H1 (cell line): ENCODE results near the gene RGS2. TPM values are rescaled to one million over a fixed set of nuclear protein-coding genes. Genes with fewer than 3 reads are reported as not detected.

Experiments
- CTCF ChIA-PET: fragments of 300-600 bp; sonication (Branson Sonifier 250); formaldehyde crosslinking; loops from one replicate; lab custom pipeline; 2021; ENCODE audit not compliant: partially characterized antibody; lab: Charles Lee
- POLR2A ChIA-PET: fragments of 300-600 bp; sonication (Branson Sonifier 250); formaldehyde crosslinking; loops from one replicate; lab custom pipeline; 2021; ENCODE audit warnings: inconsistent platforms; ENCODE audit not compliant: partially characterized antibody; lab: Charles Lee
- DNase-seq, 2 experiments: peaks; one replicate each; pipeline versions ENCODE4 v3.0.0 to v3.0.0-alpha.2; 2010 to 2022; ENCODE audit warnings: low spot score in 2 of 2, low read depth in 1 of 2, mixed read lengths in 1 of 2
- FAIRE-seq: peaks from 2 replicates; lab custom pipeline; 2011; peaks lifted over from hg19 to GRCh38; lab: Jason Lieb, UNC
- H2AFZ ChIP-seq: 2 replicates; pipeline ENCODE4 v1.8.1; 2012; ENCODE audit warnings: low read length, inconsistent platforms
- H2AK5ac ChIP-seq: 2 replicates; pipeline ENCODE4 v1.6.1; 2013; ENCODE audit warnings: low read depth, low read length
- H2BK120ac ChIP-seq: replicated peaks from 2 replicates; pipeline ENCODE3; 2013; ENCODE audit warnings: low read depth, low read length, inconsistent platforms
- H2BK12ac ChIP-seq: 2 replicates; pipeline ENCODE4 v1.6.1; 2013; ENCODE audit warnings: low read depth, low read length
- H2BK15ac ChIP-seq: 2 replicates; pipeline ENCODE4 v1.6.1; 2013; ENCODE audit warnings: low read length
- H2BK20ac ChIP-seq: 2 replicates; pipeline ENCODE4 v1.6.1; 2013; ENCODE audit warnings: low read length
- H2BK5ac ChIP-seq: 2 replicates; pipeline ENCODE4 v1.6.1; 2013; ENCODE audit warnings: low read depth, low read length
- H3K14ac ChIP-seq: 2 replicates; pipeline ENCODE4 v1.6.1; 2013; ENCODE audit warnings: inconsistent platforms; ENCODE audit not compliant: insufficient read length
- H3K18ac ChIP-seq: 2 replicates; pipeline ENCODE4 v1.6.1; 2013; ENCODE audit warnings: low read length; ENCODE audit errors: extremely low read depth
- H3K23ac ChIP-seq: 2 replicates; pipeline ENCODE4 v1.6.1; 2013; ENCODE audit warnings: inconsistent platforms; ENCODE audit not compliant: insufficient read length
- H3K23me2 ChIP-seq: 2 replicates; pipeline ENCODE4 v1.6.1; 2013; ENCODE audit warnings: low read depth, low read length
- H3K27ac ChIP-seq: 2 replicates; pipeline ENCODE4 v1.6.1; 2011; ENCODE audit warnings: low read depth, low read length, inconsistent platforms
- H3K27me3 ChIP-seq, 4 experiments: replicated peaks in 1 of 4; 1 replicate in 1 of 4; 2 replicates in 3 of 4; pipeline versions ENCODE4 v1.6.1 to v1.8.1; 2011 to 2013; ENCODE audit warnings: low read length in 3 of 4, mild to moderate bottlenecking in 3 of 4, inconsistent platforms in 2 of 4, mixed read lengths in 2 of 4, moderate library complexity in 1 of 4; ENCODE audit not compliant: control insufficient read depth in 3 of 4, insufficient read depth in 3 of 4; ENCODE audit errors: extremely low read depth in 1 of 4
- H3K36me3 ChIP-seq, 4 experiments: 2 replicates each; pipeline versions ENCODE4 v1.6.1 to v1.8.1; 2011 to 2013; ENCODE audit warnings: mild to moderate bottlenecking in 4 of 4, low read length in 3 of 4, moderate library complexity in 2 of 4, control low read depth in 1 of 4, inconsistent platforms in 1 of 4; ENCODE audit not compliant: insufficient read depth in 4 of 4, control insufficient read depth in 2 of 4
- H3K4ac ChIP-seq: replicated peaks from 2 replicates; pipeline ENCODE3; 2013; ENCODE audit warnings: low read length, low read depth, mixed read lengths, inconsistent platforms; ENCODE audit not compliant: insufficient read length
- H3K4me1 ChIP-seq, 4 experiments: replicated peaks in 1 of 4; 1 replicate in 1 of 4; 2 replicates in 3 of 4; pipeline versions ENCODE4 v1.6.1 to v1.8.1; 2011 to 2013; ENCODE audit warnings: low read length in 3 of 4, inconsistent platforms in 2 of 4, mixed read lengths in 1 of 4; ENCODE audit not compliant: insufficient read depth in 4 of 4, control insufficient read depth in 3 of 4
- H3K4me2 ChIP-seq, 2 experiments: 2 replicates each; pipeline versions ENCODE4 v1.6.1 to v1.8.1; 2011 to 2013; ENCODE audit warnings: low read depth in 2 of 2, low read length in 2 of 2, control low read depth in 1 of 2, inconsistent platforms in 1 of 2, mild to moderate bottlenecking in 1 of 2; ENCODE audit not compliant: insufficient read depth in 1 of 2
- H3K4me3 ChIP-seq, 4 experiments: fragments of 200-600, 300-600 bp in 1 of 4; sonication (generic), shearing (Covaris generic), sonication (Bioruptor Twin) in 1 of 4; 2 replicates each; pipeline versions ENCODE4 v1.5.1 to v1.8.1; 2011 to 2016; ENCODE audit warnings: low read length in 4 of 4, low read depth in 3 of 4, control low read depth in 2 of 4, inconsistent platforms in 2 of 4, mild to moderate bottlenecking in 2 of 4, mixed read lengths in 1 of 4, moderate library complexity in 1 of 4; ENCODE audit not compliant: insufficient read depth in 2 of 4; ENCODE audit errors: extremely low read depth in 1 of 4
- H3K56ac ChIP-seq: replicated peaks from 2 replicates; pipeline ENCODE3; 2013; ENCODE audit warnings: low read depth, mild to moderate bottlenecking, mixed read lengths, low read length, inconsistent platforms; ENCODE audit not compliant: insufficient read length
- H3K79me1 ChIP-seq: 2 replicates; pipeline ENCODE4 v1.6.1; 2013; ENCODE audit warnings: low read depth, low read length, control low read depth
- H3K79me2 ChIP-seq, 2 experiments: 2 replicates each; pipeline versions ENCODE4 v1.6.1 to v1.8.1; 2012 to 2013; ENCODE audit warnings: low read length in 2 of 2, mild to moderate bottlenecking in 2 of 2, inconsistent platforms in 1 of 2; ENCODE audit not compliant: insufficient read depth in 2 of 2, control insufficient read depth in 1 of 2
- H3K9ac ChIP-seq, 4 experiments: replicated peaks in 1 of 4; 1 replicate in 1 of 4; 2 replicates in 3 of 4; pipeline versions ENCODE4 v1.6.1 to v1.8.1; 2011 to 2013; ENCODE audit warnings: low read depth in 3 of 4, low read length in 3 of 4, control low read depth in 2 of 4, mild to moderate bottlenecking in 2 of 4, moderate library complexity in 2 of 4, inconsistent platforms in 1 of 4; ENCODE audit errors: extremely low read depth in 1 of 4
- H3K9me3 ChIP-seq, 2 experiments: 2 replicates each; pipeline versions ENCODE4 v1.6.1 to v1.8.1; 2012 to 2013; ENCODE audit warnings: mild to moderate bottlenecking in 2 of 2, moderate library complexity in 2 of 2, control low read depth in 1 of 2, inconsistent platforms in 1 of 2, low read depth in 1 of 2, low read length in 1 of 2, mixed read lengths in 1 of 2; ENCODE audit not compliant: insufficient read depth in 2 of 2
- H4K20me1 ChIP-seq, 2 experiments: replicated peaks in 1 of 2; 2 replicates each; pipeline versions ENCODE3 to v1.8.1; 2011 to 2013; ENCODE audit warnings: inconsistent platforms in 2 of 2, low read length in 2 of 2, mild to moderate bottlenecking in 1 of 2; ENCODE audit not compliant: insufficient read depth in 2 of 2, control insufficient read depth in 1 of 2
- H4K5ac ChIP-seq: 2 replicates; pipeline ENCODE4 v1.6.1; 2013; ENCODE audit warnings: low read length, low read depth, mixed read lengths, inconsistent platforms; ENCODE audit not compliant: insufficient read length
- H4K8ac ChIP-seq: 2 replicates; pipeline ENCODE4 v1.8.0; 2013; ENCODE audit warnings: mild to moderate bottlenecking, moderate library complexity, low read length, inconsistent platforms; ENCODE audit not compliant: insufficient read depth; ENCODE audit errors: extremely low read depth
- H4K91ac ChIP-seq: replicated peaks from 2 replicates; pipeline ENCODE3; 2013; ENCODE audit warnings: low read length, mixed read lengths, inconsistent platforms; ENCODE audit not compliant: insufficient read length
- PHF8 ChIP-seq: fragments of 200-600 bp; sonication (generic); conservative IDR thresholded peaks from 2 replicates; pipeline ENCODE4 v1.7.1; 2012; ENCODE audit warnings: low read depth, mild to moderate bottlenecking, inconsistent platforms, low read length, moderate library complexity
- POU5F1 ChIP-seq: IDR thresholded peaks from 2 replicates; pipeline ENCODE4 v1.6.1; 2011; ENCODE audit warnings: low read depth, mild to moderate bottlenecking, low read length, moderate library complexity
- SUZ12 ChIP-seq: fragments of 200-600 bp; sonication (generic); IDR thresholded peaks from 2 replicates; pipeline ENCODE4 v1.6.1; 2012; ENCODE audit warnings: mild to moderate bottlenecking, inconsistent platforms, low read length, moderate library complexity, mixed read lengths
- ZNF274 ChIP-seq: IDR thresholded peaks from 2 replicates; pipeline ENCODE4 v1.7.0; 2012; ENCODE audit warnings: low read length, borderline replicate concordance; ENCODE audit errors: extremely low read depth
- WGBS, 2 experiments: shearing (Covaris generic) in 1 of 2; methylation state at CpG; one replicate each; pipeline versions ENCODE4 v1.1.6 to v1.1.7; 2013 to 2015; ENCODE audit warnings: low lambda C conversion rate in 2 of 2, mixed read lengths in 2 of 2, inconsistent platforms in 1 of 2, low coverage in 1 of 2, missing lambda C conversion rate in 1 of 2; ENCODE audit not compliant: insufficient replicate concordance in 2 of 2, insufficient coverage in 1 of 2, insufficient read length in 1 of 2; ENCODE audit errors: extremely low coverage in 1 of 2, missing lambda C conversion rate in 1 of 2; 5-methylcytosine and 5-hydroxymethylcytosine counted together
- polyA plus RNA-seq, 7 experiments: library from polyadenylated mRNA; depleted of rRNA in 3 of 7; stranded (reverse) in 5 of 7; unstranded in 2 of 7; fragments of >200 nt in 5 of 7; fragments of 200-250 nt in 2 of 7; gene quantifications; 1 replicate in 5 of 7; 2 replicates in 1 of 7; 4 replicates in 1 of 7; pipeline versions ENCODE4 v1.2.1 to v1.2.3, GENCODE V29; 2011 to 2013; ENCODE audit warnings: missing spikeins in 2 of 7, mixed read lengths in 2 of 7
- total RNA-seq: library from RNA; stranded (reverse); fragmentation: NEBNext Ultra II Directional; extraction: Animal tissue kit (Norgen Biotek cat#: 25700); gene quantifications from 2 replicates; pipeline ENCODE4 v1.2.1, GENCODE V29; 2021

Gene RGS2
- total and polyA plus RNA-seq, 2 of the 8 experiments (the other 6 are each of a cell fraction or from before 2014, with no cell fraction given) = 9.1 to 17.0 TPM

DNA sequence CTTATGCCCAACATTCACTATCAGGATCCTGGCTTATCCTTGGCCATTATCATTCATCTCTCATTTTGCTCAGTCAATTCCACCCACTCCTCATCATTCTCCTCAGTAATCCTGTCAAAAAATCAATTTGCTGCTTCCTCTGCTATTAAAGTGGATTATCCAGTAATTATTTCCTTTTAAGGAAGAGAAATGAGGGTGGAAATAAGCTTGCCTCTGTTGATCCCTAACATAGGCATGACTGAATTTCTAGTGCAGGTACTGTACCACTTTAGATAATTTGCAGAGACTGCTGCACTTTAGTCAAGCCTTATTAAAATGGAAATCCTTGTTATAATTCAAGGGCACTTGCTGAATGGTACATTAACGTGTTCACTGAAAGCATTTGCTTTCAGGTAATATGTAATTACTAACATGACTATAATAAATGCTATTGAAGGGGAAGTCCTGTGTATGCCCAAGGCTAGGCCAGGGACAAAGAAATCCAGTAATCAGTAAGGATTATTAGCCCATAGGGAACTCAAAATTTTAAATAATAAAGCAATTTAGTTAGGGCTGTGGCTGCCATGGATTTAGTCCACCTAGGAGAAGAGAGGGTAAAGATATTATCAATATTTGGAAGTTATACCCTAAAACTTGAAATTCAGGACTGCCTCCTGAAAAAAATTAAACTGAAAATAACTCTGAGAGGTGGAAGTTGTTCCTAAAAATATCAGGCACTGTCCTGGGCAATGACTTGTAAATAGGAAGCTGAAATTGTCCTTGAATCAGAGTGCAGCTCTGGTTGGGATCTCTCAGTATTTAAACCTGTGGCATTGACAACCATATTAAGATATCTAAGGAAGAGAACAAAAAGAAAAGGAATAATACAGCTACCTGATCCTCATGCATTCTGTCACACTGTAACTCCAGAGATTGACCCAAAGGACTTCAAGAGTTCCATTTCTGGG, 43.4 kb downstream of the RGS2 start:
- H3K36me3 ChIP-seq = no peaks in the 10 kb centered on the region
- H4K5ac ChIP-seq = no peak overlapping the region
- ChIA-PET POLR2A (interaction anchor here (1.2 kb wide), 1 partner anchor 9 kb away, joined by 3 read pairs; no protein-coding TSS in a partner anchor), CTCF (interaction anchor here (0.6 to 1.9 kb wide), 4 partner anchors 9 to 361 kb away, joined by 4 to 5 read pairs (median 4); no protein-coding TSS in a partner anchor)
- no peak for DNase-seq
- H2AFZ ChIP-seq = no peak overlapping the region
- H3K56ac ChIP-seq = no peak overlapping the region
- WGBS, 2 experiments = 0% methylated on average over 1 of the region's 1 CpG; no CpG with 5 or more reads in 1 of the 2 experiments
- no peak overlapping the region for H3K27ac ChIP-seq
- no peak overlapping the region for H3K18ac ChIP-seq
- no peak overlapping the region for H4K8ac ChIP-seq
- no peak overlapping the region for H2AK5ac ChIP-seq
- H2BK5ac ChIP-seq = no peak overlapping the region
- no peaks in the 10 kb centered on the region for H3K79me1 ChIP-seq
- no peak overlapping the region for H3K9ac ChIP-seq
- no peak for FAIRE-seq
- peaks cover 0 to 3% of the 10 kb centered on the region in 2 experiments; a peak in 1 of 4 replicates for H3K9me3 ChIP-seq
- H2BK15ac ChIP-seq = no peak overlapping the region
- no peak overlapping the region for H2BK20ac ChIP-seq
- TF ChIP-seq PHF8 = no peak
- no peak for TF ChIP-seq ZNF274
- TF ChIP-seq POU5F1 = no peak
- TF ChIP-seq SUZ12 = no peak
- H3K4ac ChIP-seq = no peak overlapping the region
- no peak overlapping the region for H3K4me2 ChIP-seq
- no peaks in the 10 kb centered on the region for H3K27me3 ChIP-seq
- H4K20me1 ChIP-seq = no peaks in the 10 kb centered on the region
- H4K91ac ChIP-seq = no peak overlapping the region
- H3K23ac ChIP-seq = no peak overlapping the region
- no peaks in the 10 kb centered on the region; the same call in 1 of the 2 replicates for H3K23me2 ChIP-seq
- no peak overlapping the region for H3K4me3 ChIP-seq
- H3K14ac ChIP-seq = no peak overlapping the region
- H2BK12ac ChIP-seq = no peak overlapping the region
- H3K79me2 ChIP-seq = no peaks in the 10 kb centered on the region
- no peaks in the 10 kb centered on the region for H3K4me1 ChIP-seq
- H2BK120ac ChIP-seq = no peak overlapping the region
